GM10847 (cell line): ENCODE data around the gene SPANXN5.
"Not testable (repeated sequence)": the region's sequence is repeated elsewhere in the genome, so short reads cannot be mapped to it uniquely, and the experiment has no call there.

Experiments
- POLR2A ChIP-seq: IDR thresholded peaks from 2 replicates; pipeline ENCODE4 v1.6.1; 2011; ENCODE audit not compliant: insufficient read length; ENCODE audit errors: extremely low read depth

Gene SPANXN5, protein sequence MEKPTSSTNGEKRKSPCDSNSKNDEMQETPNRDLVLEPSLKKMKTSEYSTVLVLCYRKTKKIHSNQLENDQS

DNA sequence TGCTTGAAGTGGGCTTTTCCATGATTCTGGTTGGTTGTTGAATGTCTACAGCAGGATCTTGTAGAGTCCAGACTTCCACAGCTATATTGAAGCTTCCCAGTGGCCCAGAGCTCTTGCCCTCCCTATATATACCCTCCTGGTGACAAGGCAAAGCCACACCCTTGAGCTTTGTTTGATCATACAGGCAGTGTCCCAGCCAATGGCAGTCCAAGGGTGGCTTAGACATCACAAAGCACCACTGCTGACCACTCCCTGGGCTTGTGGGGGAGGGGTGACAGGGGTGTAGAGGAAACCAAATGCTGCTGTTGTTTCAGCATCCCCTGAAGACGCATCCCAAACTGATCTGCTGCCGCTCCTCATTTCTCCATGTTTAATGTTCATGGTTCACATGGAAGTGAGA is at the start of gene SPANXN5:
TSS of gene SPANXN5 (minus strand) at position 101 of the 400 bp plus-strand sequence. CDS start at position 22, 79 bp downstream.
- not testable (repeated sequence) for TF ChIP-seq POLR2A

DNA sequence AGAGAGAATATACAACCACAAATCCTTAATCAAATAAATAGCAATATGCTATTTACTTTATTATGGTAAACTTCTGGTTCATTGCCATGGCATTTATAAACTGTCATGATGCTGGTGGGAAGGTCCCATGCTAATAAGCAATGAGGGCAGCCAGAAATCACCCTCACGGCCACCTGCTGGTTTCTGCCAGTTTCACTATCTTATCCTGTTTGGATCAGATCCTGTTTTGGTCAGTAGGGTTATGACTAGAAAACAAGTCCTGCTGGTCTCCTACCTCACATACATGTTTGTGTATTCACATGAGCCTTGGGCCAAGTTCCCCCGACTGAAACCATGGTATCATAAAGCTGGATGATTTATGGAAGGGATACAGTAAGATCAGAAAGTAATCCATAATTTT is 41.9 kb upstream of the SPANXN5 start:
- TF ChIP-seq POLR2A = no peak

DNA sequence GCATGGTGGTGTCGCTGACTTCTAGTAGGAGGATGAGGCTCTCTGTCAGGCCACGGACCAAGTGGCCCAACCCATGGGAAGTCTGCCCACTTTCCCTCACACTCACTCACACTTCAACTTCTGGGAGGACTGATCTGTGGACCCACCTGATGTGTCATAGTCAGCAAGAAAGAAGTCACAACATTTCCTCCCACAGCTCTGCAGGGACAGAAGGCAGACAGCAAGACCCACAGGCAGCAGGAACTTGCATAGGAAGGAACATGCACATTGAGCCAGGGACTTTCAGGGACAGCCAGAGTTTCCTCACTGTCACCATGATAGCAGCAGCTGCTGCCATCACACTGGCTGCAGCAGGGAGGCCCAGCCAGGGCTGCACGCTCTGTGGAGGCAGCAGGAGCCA is 33.3 kb upstream of the SPANXN5 start:
- no peak for TF ChIP-seq POLR2A

DNA sequence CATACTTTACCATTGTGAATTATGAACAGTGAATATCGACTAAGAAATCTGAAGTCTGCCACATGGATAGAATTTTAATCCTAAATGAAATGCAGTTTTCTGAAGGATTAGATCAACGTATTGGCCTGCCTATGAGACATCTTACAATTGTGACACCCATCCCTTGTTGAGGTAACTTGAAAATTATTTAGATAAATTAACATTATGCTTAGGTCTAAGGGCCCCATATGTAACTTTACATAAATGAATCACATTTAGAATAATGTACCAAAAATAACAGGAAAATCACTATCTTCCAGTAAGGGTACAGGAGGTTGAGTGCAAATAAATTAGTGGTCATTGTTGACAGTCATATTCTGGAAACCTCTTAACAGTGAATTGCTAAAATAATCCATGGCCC is 27.4 kb upstream of the SPANXN5 start:
- TF ChIP-seq POLR2A = no peak

DNA sequence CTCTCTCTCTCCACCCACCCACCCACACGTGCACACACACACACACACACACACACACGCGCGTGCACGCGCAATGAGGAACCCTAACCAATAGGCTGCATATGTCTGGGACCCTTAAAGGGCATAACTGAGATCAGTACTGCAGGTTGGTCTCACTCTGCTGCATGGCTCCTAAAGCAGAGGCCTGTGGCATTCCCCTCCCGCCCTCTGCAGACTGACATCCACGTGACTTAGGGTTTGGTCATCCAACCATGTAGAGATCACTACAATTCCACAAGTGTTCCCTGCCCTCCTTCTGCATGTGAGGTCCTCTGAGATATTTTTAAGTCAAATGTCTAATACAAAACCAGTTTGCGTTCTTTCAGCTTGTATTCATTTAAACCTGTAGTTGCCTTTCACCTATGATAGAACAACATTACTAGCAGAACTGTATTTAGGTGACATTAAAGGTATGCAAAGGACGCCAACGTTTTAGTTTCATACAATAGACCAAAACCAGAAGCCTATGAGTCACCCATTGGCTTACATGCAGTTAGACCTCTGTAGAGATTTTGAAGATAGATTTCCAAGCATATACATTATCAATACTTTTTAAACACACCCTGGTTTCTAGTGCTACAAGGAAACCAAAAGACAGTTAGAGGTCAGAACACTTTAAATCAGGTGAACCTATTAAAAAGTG is 24.0 kb upstream of the SPANXN5 start:
- TF ChIP-seq POLR2A = no peak

DNA sequence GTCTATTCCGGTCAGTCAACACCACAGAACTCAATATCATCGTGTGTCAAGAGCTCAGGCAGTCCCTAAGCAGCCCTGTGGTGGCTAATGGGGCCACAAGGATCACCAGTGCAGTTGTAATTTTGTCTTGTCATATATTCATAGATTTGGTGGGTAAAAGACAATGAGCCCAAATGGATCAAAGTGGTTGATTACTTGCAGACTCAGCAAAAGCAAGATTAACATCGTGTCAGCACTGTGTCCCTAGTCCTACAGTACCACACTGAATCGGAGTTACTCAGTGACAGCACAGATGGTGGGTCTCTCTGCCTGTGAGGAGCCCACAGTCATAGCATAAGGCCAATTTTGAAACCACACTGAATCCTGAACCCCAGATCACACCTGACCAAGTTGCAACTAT is 22.6 kb upstream of the SPANXN5 start:
- no peak for TF ChIP-seq POLR2A

DNA sequence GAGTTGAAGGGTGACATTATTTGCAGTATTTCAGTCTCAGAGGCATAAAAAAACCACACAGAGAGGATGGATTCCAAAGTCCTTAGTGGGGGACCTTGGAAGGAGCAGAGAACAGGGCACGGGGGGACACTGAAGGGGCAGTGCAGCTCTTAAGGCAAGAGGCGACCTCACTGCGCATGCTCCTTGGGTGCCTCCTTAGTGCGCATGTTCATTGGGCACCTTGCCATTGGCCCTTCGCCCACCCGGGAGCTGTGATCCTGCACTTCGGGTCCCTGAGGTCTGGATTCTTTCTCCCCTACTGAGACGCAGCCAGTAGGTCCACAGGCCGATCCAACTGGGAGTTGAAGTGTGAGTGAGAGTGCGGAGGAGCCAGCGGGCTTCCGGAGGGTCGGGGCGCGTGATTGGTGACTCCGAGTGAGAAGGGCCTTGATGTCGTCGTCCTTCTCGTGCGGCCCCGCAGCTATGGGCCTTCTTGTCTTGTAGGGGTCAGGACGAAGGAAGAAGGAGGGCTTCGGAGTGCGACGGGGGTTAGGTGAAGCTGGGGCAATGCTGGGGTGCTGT is 13.9 kb upstream of the SPANXN5 start, which contains the start of gene XAGE5:
TSS of gene XAGE5 (plus strand) at position 223 of the 561 bp plus-strand sequence. CDS start 1,280 bp downstream, outside the sequence.
- no peak for TF ChIP-seq POLR2A

DNA sequence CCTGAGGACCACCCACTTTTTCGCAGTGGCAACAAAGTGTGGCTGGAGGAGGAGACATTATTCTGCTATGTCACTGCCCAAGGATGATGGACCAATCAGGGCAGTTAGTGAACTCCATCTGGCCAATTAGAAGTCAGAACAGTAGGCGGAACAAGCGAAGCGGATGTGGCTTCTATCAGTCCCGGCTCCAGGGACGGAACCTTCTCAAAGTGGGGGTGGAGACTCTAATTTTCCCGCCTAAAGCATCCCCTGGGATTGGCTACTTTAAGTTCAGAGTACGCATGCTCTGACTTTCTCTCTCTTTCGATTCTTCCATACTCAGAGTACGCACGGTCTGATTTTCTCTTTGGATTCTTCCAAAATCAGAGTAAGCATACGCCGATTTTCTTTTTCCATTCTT is 46.3 kb downstream of the SPANXN5 start, which contains the start of gene SSX2B:
TSS of gene SSX2B (plus strand) at position 301 of the 400 bp plus-strand sequence. CDS start 1,429 bp downstream, outside the sequence.
- not testable (repeated sequence) for TF ChIP-seq POLR2A
